Esophagus (tissue), 2 donors: ENCODE results near the gene GPR68. TPM values are rescaled to one million over a fixed set of nuclear protein-coding genes. Genes with fewer than 3 reads are reported as not detected.
"Not testable (repeated sequence)": the region's sequence is repeated elsewhere in the genome, so short reads cannot be mapped to it uniquely, and the experiment has no call there.

ENCODE experiments used
- H3K27ac ChIP-seq, 2 donors: one replicate each; pipeline ENCODE4 v1.5.1; 2013; ENCODE audit warnings: low read depth in 2 of 2, mild to moderate bottlenecking in 2 of 2, inconsistent platforms in 1 of 2, low read length in 1 of 2, moderate library complexity in 1 of 2
- H3K27me3 ChIP-seq, 2 donors: one replicate each; pipeline ENCODE4 v1.6.1; 2013; ENCODE audit warnings: low read length in 2 of 2, control low read depth in 1 of 2, mild to moderate bottlenecking in 1 of 2; ENCODE audit not compliant: insufficient read depth in 2 of 2, control insufficient read depth in 1 of 2
- H3K36me3 ChIP-seq, 2 donors: one replicate each; pipeline ENCODE4 v1.6.1; 2013; ENCODE audit warnings: low read length in 1 of 2; ENCODE audit not compliant: control insufficient read depth in 2 of 2, insufficient read depth in 2 of 2
- H3K4me1 ChIP-seq, 2 donors: one replicate each; pipeline ENCODE4 v1.6.1; 2013; ENCODE audit warnings: low read length in 1 of 2; ENCODE audit not compliant: control insufficient read depth in 2 of 2, insufficient read depth in 2 of 2
- H3K4me3 ChIP-seq, 2 donors: one replicate each; pipeline ENCODE4 v1.5.1; 2013; ENCODE audit warnings: low read length in 2 of 2, mild to moderate bottlenecking in 2 of 2, low read depth in 1 of 2, moderate library complexity in 1 of 2
- H3K9me3 ChIP-seq, 2 donors: one replicate each; pipeline ENCODE4 v1.6.1; 2013; ENCODE audit warnings: mild to moderate bottlenecking in 2 of 2, low read depth in 1 of 2, low read length in 1 of 2, moderate library complexity in 1 of 2; ENCODE audit not compliant: control insufficient read depth in 2 of 2, insufficient read depth in 1 of 2
- WGBS, 2 donors: extraction: QIAGEN DNeasy Blood & Tissue Kit; methylation state at CpG; one replicate each; pipeline ENCODE4 v1.1.7; 2013; 5-methylcytosine and 5-hydroxymethylcytosine counted together
- polyA plus RNA-seq, 2 donors: library from polyadenylated mRNA; stranded (reverse); fragments of 200-250 nt; gene quantifications; one replicate each; pipeline ENCODE4 v1.2.3, GENCODE V29; 2013
- donor health status: healthy with polysubstance abuse.
- donor health status: Bipolar disorder and iron deficiency.

GPR68 gene
- polyA plus RNA-seq, 2 donors = 0.71 to 4.8 TPM

GRCh38 chr14:91190853-91191252, 53.7 kb downstream of the GPR68 start:
- H3K27ac ChIP-seq = no peak overlapping the region
- peaks cover 5 to 37% of the 10 kb centered on the region in 2 donors for H3K36me3 ChIP-seq
- no peak overlapping the region for H3K4me3 ChIP-seq
- H3K4me1 ChIP-seq = no peaks in the 10 kb centered on the region
- no peaks in the 10 kb centered on the region for H3K27me3 ChIP-seq
- H3K9me3 ChIP-seq = no peaks in the 10 kb centered on the region
- 93 to 95% methylated on average over 9 of the region's 9 CpGs for WGBS, 2 donors

GRCh38 chr14:91187271-91187670, 57.2 kb downstream of the GPR68 start:
- no peak overlapping the region for H3K27ac ChIP-seq
- no peaks in the 10 kb centered on the region for H3K4me1 ChIP-seq
- H3K4me3 ChIP-seq = no peak overlapping the region
- no peaks in the 10 kb centered on the region for H3K9me3 ChIP-seq
- peaks cover 12 to 38% of the 10 kb centered on the region in 2 donors for H3K36me3 ChIP-seq
- WGBS, 2 donors = 95 to 97% methylated on average over 13 of the region's 13 CpGs
- no peaks in the 10 kb centered on the region for H3K27me3 ChIP-seq

- H3K4me1 ChIP-seq = no peaks in the 10 kb centered on the region
- H3K4me3 ChIP-seq = no peak overlapping the region
- peaks cover 12 to 38% of the 10 kb centered on the region in 2 donors for H3K36me3 ChIP-seq
- H3K27me3 ChIP-seq = no peaks in the 10 kb centered on the region
- H3K9me3 ChIP-seq = no peaks in the 10 kb centered on the region
- 93% methylated on average over 4 of the region's 4 CpGs for WGBS, 2 donors
- no peak overlapping the region for H3K27ac ChIP-seq
These were observed 57.9 kb downstream of the GPR68 start for GRCh38 chr14:91186515-91187066.

GRCh38 chr14:91185721-91186120, 58.8 kb downstream of the GPR68 start:
- Histone ChIP-seq H3K27me3 (no peaks in the 10 kb centered on the region), H3K4me3 (no peak overlapping the region), H3K36me3 (peaks cover 17 to 40% of the 10 kb centered on the region in 2 donors), H3K4me1 (no peaks in the 10 kb centered on the region), H3K9me3 (no peaks in the 10 kb centered on the region), H3K27ac (no peak overlapping the region)
- WGBS, 2 donors = 53 to 57% methylated on average over 1 of the region's 1 CpG

- H3K27ac ChIP-seq = no peak overlapping the region
- H3K4me3 ChIP-seq = no peak overlapping the region
- H3K27me3 ChIP-seq = no peaks in the 10 kb centered on the region
- no peaks in the 10 kb centered on the region for H3K9me3 ChIP-seq
- no peaks in the 10 kb centered on the region for H3K4me1 ChIP-seq
- H3K36me3 ChIP-seq = peaks cover 17 to 33% of the 10 kb centered on the region in 2 donors
These were observed 59.9 kb downstream of the GPR68 start for GRCh38 chr14:91184559-91184958.

GRCh38 chr14:91182753-91183152, 61.8 kb downstream of the GPR68 start:
- H3K9me3 ChIP-seq, H3K4me1 ChIP-seq, H3K27ac ChIP-seq, H3K4me3 ChIP-seq, H3K27me3 ChIP-seq: not testable (repeated sequence)
- 95 to 98% methylated on average over 3 of the region's 3 CpGs for WGBS, 2 donors
- H3K36me3 ChIP-seq = peaks cover 12 to 21% of the 10 kb centered on the region in 2 donors

Other genes with a start within 250 kb of the GPR68 start
- gene RPS6KA5, start 184.1 kb downstream of the GPR68 start, polyA plus RNA-seq = 1 to 10 TPM in 1 of 2 donors, under 1 TPM in 1; 0.83 to 2.3 TPM
- gene DGLUCY, start 130.6 kb downstream of the GPR68 start, polyA plus RNA-seq = 10 to 100 TPM; 18.0 to 26.1 TPM
- gene CCDC88C, start 173.1 kb upstream of the GPR68 start, polyA plus RNA-seq = 10 to 100 TPM; 11.0 to 18.5 TPM